Loucy (cell line): ENCODE measurements around the gene GLT1D1.

ENCODE experiments used
- EZH2phosphoT487 ChIP-seq: fragments of 200-600 bp; IDR thresholded peaks from 2 replicates; pipeline ENCODE4 v1.6.1; 2018; ENCODE audit warnings: antibody characterized with exemption, mild to moderate bottlenecking, moderate library complexity, borderline replicate concordance
- TF ChIP-seq, protein P1 (sequence below): fragments of 200-600 bp; sonication (generic); conservative IDR thresholded peaks from 2 replicates; pipeline ENCODE4 v1.5.1; 2014; ENCODE audit warnings: mild to moderate bottlenecking, antibody characterized with exemption, low read length

DNA sequence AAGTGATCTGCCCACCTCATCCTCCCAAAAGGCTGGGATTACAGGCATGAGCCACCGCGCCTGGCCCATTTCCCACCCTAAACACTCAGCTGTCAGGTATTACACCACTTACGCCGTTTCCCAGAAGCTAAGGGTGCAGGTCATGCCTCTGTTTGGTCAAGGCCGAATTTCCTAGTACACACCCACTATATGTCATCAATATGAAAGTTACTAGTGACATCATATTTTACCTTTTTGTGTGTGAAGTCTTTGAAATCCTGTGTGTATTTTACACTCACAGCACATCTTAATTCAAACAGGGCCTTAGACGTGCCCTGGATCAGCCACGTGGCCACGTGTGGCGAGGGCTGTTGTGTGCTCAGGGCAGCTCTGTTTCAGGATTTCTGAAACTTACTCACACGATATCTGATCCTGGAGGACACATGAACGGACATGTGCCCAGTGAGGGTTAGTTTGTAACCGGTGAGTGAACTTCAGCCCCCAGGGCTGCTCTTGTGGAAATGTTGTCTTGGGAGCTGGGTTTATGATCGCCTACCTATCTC is 51.8 kb downstream of the GLT1D1 start:
- TF ChIP-seq, protein P1, sequence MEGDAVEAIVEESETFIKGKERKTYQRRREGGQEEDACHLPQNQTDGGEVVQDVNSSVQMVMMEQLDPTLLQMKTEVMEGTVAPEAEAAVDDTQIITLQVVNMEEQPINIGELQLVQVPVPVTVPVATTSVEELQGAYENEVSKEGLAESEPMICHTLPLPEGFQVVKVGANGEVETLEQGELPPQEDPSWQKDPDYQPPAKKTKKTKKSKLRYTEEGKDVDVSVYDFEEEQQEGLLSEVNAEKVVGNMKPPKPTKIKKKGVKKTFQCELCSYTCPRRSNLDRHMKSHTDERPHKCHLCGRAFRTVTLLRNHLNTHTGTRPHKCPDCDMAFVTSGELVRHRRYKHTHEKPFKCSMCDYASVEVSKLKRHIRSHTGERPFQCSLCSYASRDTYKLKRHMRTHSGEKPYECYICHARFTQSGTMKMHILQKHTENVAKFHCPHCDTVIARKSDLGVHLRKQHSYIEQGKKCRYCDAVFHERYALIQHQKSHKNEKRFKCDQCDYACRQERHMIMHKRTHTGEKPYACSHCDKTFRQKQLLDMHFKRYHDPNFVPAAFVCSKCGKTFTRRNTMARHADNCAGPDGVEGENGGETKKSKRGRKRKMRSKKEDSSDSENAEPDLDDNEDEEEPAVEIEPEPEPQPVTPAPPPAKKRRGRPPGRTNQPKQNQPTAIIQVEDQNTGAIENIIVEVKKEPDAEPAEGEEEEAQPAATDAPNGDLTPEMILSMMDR = no peak
- no peak for TF ChIP-seq EZH2phosphoT487
